NCI-H2081 treated with DMSO at 0.1 percent for 48 hours (cell line): Measurements from ENCODE around the gene BSN.
"Not testable (repeated sequence)": the region's sequence is repeated elsewhere in the genome, so short reads cannot be mapped to it uniquely, and the experiment has no call there.

Experiments used
- DNase-seq: peaks from one replicate; lab custom pipeline; 2025; lab: John Stamatoyannopoulos, UW

Gene BSN

DNA sequence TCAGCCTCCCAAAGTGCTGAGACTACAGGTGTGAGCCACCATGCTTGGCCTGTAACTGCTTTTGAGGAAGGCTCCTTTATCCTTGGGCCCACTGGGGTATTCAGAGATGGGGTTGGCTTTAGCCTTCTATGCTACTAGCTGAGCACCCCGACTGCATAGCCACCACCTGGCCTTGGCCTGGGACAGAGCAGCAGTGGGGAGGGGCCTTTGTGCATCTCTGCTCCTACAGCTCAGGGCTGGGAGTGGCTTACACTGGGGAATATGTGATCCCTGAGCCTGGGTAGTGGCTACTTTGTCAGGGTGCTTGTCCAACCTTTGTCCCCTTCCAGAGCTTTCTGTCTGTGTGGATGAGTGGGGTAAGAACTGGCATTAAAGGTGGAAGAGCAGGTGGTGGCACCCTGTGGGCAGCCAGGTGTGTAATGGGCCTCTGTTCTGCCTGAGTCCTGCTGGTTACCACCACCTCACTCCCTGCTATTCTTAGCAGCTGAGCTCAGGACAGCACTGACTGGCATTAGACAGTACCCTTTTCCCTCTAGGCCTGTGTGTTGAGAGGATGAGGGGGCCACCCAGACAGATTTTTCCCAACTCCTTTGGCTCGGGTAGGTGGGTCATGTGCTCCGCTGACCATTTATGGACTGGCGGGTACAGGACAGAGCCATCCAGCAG is 141.2 kb downstream of the BSN start:
- DNase-seq = not testable (repeated sequence)

DNA sequence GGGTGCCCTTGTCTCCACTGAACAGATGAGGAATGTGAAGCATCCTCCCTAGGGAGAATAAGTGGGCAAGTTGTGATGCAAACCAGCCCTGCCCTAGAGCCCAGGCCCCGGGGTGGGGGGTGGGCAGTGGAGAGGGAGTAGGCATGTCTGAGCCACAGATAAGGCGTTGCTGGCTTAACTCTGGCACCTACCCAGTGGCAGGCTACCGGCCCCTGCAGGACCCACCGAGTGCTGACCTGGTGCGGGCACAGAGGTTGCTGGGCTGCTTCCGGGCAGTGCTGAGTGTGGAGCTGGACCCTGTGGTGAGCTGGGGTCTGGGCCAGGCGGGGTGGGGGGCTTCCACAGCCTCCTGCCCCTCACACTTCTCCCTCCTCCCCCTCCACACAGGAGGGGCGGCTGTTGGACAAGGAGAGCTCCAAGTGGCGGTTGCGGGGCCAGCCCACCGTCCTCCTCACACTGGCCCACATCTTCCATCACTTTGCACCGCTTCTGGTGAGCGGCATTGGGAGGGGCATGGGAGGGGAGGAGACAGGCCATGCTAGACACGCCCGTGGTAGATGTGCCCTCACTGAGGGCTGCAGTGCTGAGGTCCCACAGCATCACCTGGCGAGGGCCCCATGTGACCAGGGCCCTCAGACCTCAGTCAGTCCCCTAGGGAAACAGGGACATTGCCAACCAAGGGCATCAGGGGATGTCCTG is 145.2 kb downstream of the BSN start:
- no peak for DNase-seq

DNA sequence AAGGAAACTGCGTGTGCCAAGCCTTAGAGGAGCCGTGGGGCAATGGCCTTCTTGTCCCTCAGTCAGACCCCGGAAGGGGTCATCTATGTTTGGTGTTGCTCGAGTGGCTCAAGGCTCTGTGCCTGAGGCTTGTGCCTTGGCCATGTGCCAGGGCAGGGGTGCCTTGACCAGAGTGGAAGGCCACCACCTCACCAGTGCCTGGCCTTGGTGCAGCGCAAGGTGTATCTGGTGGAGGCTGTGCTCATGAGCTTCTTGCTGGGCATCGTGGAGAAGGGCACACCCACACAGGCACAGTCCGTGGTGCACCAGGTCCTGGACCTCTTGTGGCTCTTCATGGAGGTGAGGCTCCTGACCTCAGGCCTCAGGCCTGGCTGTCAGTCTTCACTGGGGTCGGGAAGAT is 145.7 kb downstream of the BSN start:
- no peak for DNase-seq

- DNase-seq = no peak
Observed at GRCh38 chr3:49700453-49701128, 146.3 kb downstream of the BSN start.

GRCh38 chr3:49701388-49702077 is 147.3 kb downstream of the BSN start:
- no peak for DNase-seq

DNA sequence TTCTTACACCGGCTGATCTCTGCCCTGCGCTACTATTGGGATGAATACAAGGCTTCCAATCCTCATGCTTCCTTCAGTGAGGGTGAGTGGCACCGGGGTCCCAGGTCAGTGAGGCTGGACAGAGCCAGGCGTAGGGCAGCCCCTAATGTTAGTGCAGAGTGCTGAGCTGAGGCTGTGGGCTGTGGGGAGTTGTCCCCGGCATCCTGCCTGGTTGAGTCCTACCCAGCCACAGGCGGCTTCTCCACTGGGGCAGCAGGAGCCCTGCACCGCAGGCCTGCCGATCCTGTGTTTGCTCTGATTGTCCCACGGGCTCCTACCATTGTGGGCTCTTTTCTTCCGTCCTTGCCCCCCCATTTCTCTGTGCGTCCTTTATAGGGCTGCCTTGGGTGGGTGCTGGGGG is 148.4 kb downstream of the BSN start:
- no peak for DNase-seq

GRCh38 chr3:49703443-49703927 is 149.2 kb downstream of the BSN start:
- DNase-seq = no peak

- DNase-seq = no peak
Observed at GRCh38 chr3:49703956-49704355, 149.7 kb downstream of the BSN start.

DNA sequence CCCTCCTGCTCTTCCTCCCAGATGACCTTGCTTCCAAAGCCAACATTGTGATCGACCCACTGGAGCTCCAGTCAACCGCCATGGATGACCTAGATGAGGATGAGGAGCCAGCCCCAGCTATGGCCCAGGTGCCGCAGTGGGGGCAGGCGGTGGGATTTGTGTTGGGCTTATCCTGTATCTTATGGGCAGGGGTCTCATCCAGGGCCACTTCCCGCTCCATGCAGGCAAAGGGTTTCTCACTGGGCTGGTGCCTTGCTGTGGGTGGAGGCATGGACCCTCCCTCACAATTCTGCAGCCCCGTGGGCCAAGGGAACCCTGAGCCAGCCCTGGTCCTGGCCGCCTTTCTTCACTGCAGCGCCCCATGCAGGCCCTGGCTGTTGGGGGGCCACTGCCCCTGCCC is 150.4 kb downstream of the BSN start:
- DNase-seq = no peak

DNA sequence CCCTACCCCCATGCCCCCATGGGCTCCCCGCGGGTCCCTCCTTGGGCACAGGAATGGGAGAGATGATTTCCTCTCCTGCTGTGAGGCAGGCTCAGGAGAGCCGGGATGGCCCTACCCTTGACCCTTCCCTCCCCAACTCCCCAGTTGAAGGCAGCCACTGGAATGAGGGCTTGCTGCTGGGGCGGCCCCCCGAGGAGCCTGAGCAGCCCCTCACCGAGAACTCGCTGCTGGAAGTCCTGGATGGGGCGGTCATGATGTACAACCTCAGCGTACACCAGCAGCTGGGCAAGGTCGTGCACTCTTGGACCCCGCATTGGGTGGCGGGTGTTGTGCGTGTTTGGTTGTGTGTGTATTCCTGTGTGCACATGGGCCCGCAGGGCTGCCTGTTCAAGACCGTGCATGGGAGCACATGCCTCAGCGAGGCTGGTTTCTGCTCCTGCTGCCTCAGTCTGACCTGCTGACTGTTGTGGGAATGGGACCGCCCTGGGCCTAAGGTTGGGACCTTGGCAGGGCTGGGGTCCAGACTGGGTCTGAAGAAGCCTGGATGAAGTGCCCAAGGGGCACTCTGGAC is 151.2 kb downstream of the BSN start:
- no peak for DNase-seq

DNA sequence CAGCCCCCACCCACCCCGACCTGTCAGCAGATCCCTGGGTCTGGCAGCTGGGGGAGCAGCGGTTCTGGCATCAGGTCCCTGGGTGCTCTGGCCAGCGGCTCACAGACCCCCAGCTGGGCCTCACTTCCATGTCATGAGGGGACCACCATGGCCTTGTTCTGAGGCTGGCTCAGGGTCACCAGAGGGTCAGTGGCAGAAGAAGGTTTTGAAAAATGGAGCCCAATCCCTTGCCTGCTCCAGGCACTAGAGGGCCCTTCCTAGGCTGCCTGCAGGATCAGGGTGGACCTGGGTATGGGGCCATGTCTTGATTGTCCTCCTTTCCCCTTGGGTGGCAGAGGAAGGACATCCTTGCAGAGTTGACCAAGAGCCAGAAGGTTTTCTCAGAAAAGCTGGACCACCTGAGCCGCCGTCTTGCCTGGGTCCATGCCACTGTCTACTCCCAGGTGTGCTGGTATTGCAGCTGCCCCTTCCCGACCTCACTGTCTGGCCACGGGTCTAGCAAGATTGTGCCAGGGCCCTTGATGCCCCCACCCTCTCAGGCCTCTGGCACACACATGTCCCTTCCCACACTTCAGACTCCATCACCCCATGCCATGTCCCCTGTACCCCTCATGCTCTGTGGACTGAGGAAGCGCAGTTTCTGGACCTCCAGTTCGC is 152.3 kb downstream of the BSN start:
- no peak for DNase-seq

DNA sequence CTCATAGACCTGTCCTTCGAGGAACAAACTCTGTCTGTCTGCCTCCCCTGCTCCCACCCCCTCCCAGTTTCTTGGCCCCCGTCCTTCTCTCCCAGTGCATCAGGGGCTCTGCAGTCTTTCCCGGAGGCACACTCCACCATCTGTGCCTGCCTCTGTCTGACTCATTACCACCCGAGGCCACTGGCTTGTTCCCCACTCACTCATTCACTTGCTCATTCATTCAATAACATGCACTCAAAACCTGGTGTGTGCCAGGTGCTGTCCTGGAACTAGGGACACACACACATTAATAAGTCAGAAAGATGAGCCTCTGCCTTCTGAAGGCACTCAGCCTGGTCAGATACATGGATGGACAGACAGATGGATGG is 152.8 kb downstream of the BSN start:
- DNase-seq = no peak

DNA sequence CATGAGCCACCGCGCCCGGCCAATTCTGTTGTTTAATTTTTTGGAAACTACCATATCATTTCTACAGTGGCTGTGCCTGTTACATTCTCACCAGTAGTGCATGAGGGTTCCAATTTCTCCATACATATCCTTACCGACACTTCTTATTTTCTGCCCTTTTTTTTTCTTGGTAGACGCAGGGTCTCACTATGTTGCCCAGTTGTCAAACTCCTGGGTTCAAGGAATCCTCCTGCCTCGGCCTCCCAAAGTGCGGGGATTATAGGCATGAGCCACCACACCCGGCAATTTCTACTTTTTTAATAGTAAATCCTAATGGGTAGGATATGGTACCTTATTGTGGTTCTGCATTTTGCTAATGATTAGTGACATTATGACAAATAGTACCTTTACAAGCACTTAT is 155.6 kb downstream of the BSN start:
- no peak for DNase-seq

- DNase-seq = no peak
Observed at GRCh38 chr3:49711489-49711888, 157.2 kb downstream of the BSN start.

- no peak for DNase-seq
Observed at GRCh38 chr3:49712166-49712565, 157.9 kb downstream of the BSN start.

DNA sequence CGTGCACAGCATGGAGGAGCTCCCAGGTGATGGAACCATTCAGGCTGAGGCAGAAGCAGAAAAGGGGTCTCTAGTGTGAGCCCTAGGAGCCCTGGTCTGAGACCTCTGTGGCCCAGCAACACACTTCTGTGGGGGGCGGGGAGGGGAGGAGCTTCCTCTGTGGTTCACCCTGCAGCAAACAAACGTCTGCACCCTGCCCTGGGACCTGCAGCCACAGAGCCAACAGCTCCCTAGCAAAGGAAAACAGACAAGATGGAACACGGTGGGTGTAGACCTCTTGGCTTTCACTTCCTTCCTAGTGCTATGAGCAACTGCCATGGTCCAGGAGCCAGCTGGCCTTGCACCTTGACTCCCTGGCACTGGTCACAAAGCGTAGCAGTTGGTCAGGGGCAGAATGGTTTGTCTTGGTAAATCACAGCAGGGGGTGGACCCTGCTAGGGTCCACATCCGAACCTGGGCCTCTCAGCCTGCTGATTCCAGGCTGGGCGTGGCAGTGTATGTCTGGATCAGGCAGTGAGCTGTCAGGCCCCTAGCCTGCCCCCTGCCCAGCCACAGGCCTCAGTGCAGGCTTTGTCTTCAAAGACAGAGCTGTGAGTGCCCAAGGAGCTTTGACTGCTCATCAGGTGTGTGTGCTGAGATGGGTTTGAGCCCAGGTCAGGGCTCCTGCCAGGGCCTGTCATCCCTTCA is 158.5 kb downstream of the BSN start:
- no peak for DNase-seq

DNA sequence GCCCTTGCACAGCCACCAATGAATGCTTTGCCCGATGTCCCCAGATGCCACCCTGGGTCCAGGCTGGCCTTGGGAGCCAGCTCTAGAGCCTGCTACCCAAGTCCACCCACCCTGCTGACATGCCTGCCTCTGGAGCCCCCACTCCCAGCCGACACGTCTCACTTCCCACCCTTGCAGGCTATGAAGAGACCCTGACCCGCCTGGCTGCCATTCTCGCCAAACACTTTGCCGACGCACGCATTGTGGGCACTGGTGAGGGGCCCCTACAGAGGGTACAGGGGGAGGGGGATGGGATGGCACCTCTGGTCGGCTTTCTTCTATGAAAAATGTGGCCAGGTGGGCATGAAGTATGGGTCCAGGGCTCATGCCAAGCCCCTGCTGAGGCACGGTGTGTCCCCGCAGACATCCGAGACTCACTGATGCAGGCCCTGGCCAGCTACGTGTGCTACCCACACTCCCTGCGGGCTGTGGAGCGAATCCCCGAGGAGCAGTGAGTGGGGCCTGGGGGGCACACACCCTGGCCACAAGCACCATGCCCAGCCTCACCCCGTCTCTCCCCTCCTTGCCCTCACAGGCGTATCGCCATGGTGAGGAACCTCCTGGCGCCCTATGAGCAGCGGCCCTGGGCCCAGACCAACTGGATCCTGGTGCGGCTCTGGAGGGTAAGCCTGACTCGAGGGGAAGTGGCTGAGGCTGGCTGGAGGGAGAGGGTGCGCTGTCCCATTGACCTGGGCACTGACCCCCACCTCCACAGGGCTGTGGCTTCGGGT is 159.2 kb downstream of the BSN start:
- no peak for DNase-seq

DNA sequence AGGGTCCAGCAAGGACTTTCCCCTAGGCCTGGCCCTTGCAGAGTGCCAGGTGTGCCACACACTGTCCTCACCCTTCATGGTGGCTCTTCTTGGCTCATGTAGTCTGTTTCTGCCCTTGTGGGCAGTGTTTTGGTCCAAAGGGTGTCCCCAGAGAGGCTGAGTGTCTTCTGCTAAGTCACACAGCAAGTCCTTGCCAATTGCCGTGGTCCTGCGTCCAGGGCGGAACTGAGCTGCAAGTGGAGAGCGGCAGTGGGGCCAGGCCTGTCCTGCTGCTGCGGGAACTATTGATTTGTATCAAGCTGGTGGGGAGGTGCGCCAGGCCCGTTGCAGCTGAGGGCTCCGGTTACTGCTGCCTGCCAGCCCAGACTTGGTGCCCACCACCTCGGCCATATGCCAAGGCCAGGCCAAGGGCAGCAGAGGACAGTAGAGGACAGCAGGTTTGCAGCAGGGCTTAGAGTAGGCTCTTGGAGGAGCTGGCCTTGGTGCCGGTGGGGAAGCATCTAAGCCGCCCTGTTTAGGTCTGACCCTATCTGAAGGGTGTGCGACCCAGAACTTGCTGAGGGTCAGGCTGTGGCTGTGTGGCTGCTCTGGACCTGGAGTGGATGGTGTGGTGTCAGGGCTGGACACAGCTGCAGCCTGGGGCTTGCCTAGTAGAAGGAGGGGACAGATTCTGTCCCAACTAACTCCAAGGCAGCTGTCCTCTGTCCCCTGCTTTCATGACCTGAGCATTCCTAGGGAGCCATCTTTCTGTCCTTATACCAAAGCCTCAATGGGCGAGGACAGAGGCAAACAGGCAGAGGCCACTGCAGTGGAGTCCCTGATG is 160.7 kb downstream of the BSN start:
- DNase-seq = no peak

DNA sequence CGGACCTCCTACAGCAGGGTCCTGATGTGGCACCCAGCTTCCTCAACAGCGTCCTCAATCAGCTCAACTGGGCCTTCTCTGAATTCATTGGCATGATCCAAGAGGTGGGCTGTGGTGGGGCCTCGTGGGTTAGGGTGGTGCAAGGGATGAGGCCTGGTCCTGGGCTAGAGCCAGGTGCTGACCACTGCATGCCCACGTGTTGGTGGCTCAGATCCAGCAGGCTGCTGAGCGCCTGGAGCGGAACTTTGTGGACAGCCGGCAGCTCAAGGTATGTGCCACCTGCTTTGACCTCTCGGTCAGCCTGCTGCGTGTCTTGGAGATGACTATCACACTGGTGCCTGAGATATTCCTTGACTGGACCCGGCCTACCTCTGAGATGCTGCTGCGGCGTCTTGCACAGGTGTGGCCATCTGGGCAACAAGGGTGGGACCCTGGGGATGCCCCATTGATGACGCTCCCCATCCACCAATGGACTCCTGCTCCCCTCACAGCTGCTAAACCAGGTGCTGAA is 161.4 kb downstream of the BSN start:
- DNase-seq = no peak
